T follicular helper cell (primary cell): ENCODE measurements around the gene F10.

Source experiments
- DNase-seq: peaks from one replicate; pipeline ENCODE4 v3.0.0-alpha.2; 2020; ENCODE audit warnings: low read depth

Gene F10

DNA sequence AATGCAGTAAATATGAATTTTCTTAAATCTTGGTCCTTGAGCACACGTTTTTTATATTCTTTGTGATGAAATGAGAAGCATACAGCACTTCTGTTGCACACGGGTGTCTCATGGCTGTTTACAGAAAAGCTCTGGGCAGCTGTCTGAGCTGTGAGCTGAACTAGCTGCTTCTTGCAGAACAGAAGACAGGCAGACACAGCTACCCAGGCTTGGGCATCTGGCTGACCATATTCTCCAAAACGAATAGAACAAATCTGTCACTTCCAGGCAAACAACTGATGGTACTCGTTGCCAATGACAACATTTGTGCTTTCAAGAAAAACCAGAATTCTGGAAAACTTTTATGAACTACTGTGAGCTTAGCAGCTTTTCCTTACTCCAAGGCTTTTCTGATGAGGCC is 69.7 kb downstream of the F10 start:
- no peak for DNase-seq

DNA sequence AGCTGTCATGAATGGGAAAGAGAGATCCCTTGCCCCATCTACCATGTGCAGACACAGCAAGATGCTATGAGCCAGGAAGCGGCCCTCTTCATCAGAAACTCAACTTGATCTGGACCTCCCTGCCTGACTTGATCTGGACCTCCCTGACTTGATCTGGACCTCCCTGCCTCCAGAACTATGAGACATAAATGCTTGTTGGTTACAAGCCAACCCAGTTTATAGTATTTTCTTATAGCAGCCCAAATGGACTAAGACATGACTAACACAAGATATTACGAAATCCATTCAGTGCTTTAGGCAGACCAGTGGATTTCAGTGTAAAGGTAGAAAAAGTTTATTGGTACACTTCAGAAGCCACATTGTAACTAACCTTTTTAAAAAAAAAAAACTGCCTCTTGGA is 70.3 kb downstream of the F10 start:
- DNase-seq = no peak

DNA sequence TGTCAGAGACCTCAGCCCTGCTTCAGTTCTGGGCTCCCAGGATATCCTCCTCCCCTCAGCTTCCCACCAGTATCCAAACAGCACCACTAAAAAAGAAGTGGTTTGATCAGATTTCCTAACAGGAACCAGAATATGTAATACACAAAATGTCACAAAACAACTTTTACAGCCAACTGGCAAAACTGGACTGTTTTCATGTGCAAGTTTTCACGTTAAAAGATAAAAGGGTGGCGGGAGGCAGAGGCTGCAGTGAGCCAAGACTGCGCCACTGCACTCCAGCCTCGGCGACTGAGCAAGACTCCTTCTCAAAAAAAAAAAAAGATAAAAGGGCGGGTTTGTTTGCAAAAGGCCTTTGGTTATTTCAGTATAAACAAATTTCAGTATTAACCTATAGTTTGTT is 72.8 kb downstream of the F10 start:
- DNase-seq = no peak

DNA sequence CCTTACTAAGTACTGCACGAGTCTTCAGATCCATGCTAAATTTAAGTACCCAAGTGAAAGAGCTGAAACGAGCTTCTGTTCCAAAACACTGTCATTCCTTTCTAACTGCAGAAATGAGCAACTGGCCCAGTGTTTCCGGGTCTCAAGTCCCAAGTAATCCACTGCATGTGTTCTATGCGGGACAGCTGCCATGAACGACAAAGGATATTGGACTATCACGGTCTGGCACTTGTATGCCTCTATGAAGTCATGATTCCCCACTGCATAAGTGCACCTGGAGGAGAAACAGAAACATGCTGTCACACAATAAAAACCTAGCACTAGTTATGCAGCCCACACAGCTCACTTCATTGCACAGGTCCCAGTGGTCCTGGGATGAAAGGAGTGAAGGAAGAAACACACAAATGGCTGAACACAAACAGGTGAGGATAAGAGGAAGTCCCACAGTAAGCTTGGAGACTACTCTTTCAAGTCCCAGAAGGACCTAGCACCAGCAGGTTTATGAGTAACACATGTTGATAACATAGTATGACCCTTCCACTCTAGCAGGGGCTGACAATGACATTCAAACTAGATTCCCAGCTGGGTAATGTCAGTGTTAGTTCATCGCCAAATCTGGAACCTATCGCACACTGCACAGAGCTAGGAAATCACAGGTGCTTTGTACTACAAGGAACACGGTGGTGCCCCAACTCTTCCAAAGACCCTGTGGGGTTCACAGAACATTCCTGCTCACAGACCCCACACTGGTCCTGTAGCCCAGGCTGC is 74.6 kb downstream of the F10 start:
- no peak for DNase-seq
